HuH-7.5 (cell line): ENCODE results near the gene AIF1L.

Experiments used
- DNase-seq: peaks from one replicate; pipeline ENCODE4 v3.0.0; 2011; ENCODE audit warnings: low spot score

The AIF1L gene

DNA sequence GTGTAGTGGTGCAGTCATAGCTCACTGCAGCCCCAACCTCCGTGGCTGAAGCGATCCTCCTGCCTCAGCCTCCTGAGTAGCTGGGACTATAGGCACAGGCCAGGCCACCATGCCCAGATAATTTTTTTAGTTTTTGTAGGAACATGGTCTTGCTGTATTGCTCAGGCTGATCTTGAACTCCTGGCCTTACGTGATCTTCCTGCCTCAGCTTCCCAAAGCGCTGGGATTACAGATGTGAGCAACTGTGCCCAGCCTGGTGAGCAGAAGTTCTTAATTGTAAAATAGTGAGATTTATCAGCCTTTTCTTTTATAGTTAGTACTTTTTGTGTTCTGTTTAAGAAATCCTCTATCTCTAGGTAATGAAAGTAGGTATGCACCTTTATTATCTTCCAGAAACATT is 71.6 kb downstream of the AIF1L start:
- DNase-seq, result no peak

DNA sequence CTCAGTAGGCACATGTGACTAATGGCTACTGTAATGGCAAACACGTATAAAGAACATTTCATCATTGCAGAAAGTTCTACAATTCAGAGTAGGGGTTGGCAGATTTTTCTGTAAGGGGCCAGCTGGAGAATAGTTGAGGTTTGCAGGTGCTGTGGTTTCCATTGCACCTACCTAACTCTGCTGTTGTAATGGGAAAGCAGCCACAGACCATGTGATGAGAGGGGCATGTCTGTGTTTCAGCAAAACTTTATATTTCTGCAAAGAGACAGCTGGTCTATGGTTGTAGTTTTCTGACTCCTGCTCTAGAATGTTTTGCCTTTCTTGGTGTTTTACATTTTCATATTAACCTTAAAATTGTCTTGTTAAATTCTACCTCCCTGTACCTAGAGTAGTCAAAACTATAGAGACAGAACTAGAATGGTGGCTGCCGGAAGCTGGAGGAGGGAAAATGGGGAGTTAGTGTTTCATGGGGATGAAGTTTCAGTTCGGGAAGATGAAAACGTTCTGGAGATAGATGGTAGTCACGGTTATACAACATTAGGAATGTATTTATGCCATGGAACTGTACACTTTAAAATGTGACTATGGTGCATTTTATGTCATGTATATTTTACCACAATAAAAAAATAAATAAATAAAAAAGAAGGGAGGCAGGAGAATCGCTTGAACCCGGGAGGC is 73.4 kb downstream of the AIF1L start:
- no peak for DNase-seq
